Pulmonary artery endothelial cell (primary cell): ENCODE data around the gene TMEM183A. TPM values are rescaled to one million over a fixed set of nuclear protein-coding genes. Genes with fewer than 3 reads are reported as not detected.

Source experiments
- DNase-seq: peaks from one replicate; pipeline ENCODE4 v3.0.0-alpha.2; 2011; ENCODE audit warnings: low read depth, low spot score
- total RNA-seq: library from RNA; depleted of rRNA; stranded (reverse); fragments of >200 nt; gene quantifications from 2 replicates; pipeline ENCODE4 v1.2.3, GENCODE V29; 2014

Gene TMEM183A
- total RNA-seq, 1 donor from 2014 or later = 97.8 TPM

GRCh38 chr1:203045821-203046594 is 38.8 kb downstream of the TMEM183A start:
- DNase-seq = no peak

GRCh38 chr1:203046984-203047630 is 39.9 kb downstream of the TMEM183A start:
- DNase-seq = no peak

GRCh38 chr1:203048086-203048485 is 40.9 kb downstream of the TMEM183A start:
- no peak for DNase-seq

DNA sequence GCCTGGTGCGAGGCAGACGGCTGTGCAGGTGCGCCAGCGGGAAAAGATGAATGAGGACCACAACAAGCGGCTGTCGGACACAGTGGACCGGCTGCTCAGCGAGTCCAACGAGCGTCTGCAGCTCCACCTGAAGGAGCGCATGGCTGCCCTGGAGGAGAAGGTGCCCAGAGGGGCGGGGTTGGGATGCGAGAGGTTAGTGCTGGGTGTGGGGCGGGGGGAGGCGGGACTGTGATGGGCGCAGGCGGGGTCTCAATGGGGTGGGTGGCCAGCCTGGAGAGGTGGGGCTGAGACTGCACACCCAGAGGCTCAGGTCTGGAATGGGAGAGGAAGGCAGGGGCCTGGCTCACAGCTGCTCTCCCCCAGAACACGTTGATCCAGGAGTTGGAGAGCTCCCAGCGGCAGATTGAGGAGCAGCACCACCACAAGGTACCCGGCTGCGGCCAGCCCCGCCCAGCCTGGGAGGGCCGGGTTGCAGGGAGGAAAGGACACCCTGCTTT is 41.4 kb downstream of the TMEM183A start:
- DNase-seq = no peak

DNA sequence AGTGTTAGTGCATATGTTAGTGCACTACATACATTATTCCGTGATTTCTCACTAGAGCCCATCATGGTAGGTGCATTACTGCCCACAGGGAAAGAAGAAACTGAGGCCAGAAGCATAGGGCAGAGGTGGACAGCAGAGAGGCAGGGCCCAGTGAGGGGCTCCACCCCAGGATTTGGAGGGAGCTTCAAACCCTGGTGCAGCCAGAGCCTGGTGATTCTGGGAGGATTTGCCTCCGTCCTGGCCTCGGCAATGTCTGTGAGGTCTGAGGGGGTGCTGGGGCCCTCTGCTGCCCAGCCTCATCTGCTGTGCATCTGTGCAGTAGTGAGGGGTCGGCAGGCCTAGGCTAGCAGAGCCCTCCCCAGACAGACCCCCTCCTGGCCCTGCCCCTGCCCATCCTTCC is 41.9 kb downstream of the TMEM183A start:
- DNase-seq = no peak

GRCh38 chr1:203049576-203050180 is 42.5 kb downstream of the TMEM183A start:
- no peak for DNase-seq

DNA sequence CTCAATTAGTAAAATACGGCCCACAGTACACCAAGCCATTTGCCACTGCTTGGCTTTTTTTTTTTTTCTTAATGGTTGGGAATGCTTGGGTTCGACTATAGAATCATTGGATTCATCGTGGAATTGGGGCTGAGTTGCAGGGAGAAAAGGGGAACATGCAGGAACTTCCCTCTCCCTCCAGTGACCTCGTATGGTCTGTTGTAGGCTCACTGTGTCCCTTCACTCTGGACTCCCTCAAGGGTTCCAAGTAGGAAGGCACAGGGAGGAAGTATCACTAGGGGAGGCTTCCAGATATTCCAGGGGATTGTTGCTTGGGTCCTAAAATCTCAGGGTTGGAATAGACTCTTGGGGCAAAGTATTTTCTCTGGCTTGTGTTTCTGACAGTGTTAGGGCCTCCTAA is 43.7 kb downstream of the TMEM183A start:
- DNase-seq = no peak

DNA sequence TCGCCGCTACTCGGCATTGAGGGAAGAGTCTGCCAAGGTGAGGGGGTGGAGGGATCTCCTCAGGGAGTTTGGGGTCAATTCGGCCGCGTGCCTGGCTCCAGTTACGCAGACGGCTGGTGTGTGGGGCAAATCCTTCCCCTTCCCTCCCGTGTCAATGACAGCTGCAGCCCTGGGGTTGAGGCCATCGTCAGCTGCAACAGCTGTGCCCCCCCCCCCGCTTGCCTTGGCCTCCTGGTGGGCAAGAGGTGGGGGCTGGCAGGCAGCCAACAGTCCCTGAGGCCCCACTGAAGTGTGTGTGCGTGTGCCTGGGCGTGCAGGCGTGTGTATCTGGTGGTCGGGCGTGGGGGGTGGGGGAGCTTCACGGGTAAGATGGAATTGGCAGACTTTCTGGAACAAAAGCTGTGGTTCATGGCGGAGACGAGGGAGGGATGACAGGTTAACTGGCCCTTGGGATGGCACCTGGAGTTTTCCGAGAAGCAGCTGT is 44.7 kb downstream of the TMEM183A start:
- DNase-seq = no peak

DNA sequence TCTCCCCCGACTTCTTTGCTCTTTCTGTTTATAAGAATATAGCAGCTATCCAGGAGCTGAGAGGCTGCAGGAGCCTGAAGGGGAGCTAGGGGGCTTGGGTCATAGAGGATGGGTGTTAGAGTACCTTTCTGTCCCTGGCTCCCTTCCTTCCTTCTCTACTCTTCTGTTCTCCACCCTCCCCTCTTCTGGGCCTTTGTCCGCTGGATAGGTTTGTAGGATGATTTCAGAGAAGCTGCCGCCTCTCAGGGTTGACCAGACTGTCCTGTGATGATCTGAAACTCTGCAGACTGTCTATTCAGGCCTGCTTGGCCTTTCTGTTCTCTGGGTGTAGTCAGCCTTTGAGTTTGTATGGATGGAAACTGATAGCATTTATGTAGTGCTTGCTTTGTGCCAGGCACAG is 45.4 kb downstream of the TMEM183A start:
- no peak for DNase-seq

- no peak for DNase-seq
These were observed 47.0 kb downstream of the TMEM183A start for GRCh38 chr1:203054184-203054583.

DNA sequence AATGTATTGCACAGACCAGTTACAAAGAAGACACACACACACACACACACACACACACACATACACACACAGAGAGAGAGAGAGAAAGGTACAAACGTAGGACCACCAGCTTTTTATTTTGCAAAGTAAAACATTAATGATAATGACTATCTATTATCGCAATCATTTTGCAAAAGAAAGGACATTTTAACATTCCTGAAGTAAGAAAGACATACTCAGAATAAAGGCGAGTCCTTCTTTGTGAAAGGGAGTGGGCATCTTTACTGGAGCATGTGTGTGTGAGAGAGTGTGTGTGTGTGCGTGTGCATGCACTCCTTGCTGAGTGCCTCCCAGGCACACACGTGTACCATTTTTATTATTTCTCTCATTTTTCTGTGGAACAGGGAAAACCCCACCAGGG is 47.5 kb downstream of the TMEM183A start:
- DNase-seq = no peak

DNA sequence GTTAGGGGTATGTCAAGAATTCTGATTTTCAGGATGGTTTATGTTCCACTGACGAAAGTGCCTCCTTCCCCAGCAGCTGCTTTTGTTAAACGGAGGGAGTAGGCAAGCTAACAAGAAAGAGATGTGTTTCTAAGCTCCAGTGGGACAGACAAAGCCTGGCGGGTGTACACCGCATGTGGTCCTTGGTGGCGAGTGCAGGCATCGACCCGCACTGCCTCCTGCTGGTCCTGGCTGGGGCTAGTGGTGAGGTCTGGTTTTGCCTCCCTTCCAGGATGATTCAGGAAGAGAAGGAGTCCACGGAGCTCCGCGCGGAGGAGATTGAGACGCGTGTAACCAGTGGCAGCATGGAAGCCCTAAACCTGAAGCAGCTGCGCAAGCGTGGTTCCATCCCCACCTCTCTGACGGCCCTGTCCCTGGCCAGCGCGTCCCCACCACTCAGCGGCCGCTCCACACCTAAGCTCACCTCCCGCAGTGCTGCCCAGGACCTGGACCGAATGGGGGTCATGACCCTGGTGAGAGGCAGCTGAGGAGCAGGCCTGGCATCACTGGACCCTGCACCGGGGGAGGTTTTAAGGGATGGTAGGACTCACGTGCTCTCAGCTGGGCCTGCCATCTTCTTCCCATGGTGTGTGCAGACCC is 48.1 kb downstream of the TMEM183A start:
- DNase-seq = no peak

- no peak for DNase-seq
These were observed 48.8 kb downstream of the TMEM183A start for GRCh38 chr1:203056012-203056411.

DNA sequence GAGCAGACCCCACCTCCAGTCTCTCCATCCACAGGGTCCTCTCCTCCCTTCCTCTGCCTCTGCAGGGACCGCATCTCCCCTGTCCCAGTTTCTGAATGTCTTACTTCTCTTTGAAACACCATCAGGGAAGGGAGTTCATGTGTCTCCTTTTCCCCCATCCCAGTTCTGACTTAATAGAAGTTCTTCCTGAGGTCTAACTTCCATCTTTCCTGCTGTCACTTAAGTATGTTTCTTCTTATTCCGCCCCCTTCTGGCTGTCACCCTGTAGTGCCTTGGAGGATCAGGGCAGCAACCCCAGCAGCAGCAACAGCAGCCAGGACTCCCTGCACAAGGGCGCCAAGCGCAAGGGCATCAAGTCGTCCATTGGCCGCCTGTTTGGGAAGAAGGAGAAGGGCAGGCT is 49.3 kb downstream of the TMEM183A start:
- DNase-seq = no peak

GRCh38 chr1:203057911-203058675 is 50.9 kb downstream of the TMEM183A start:
- no peak for DNase-seq

DNA sequence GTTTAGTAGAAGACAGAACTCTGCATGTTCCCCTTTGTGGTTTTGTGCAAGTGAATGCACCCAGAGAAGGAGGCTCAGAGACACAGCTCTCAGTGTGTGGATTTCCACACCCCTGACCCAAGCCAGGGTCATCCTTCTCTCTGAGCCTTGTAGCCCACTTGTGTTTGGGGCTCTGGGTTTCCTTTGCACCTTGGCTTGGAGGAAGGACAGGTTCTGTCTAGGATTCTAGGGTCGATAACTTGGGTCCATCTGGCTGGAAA is 51.4 kb downstream of the TMEM183A start:
- no peak for DNase-seq

GRCh38 chr1:203059485-203059884 is 52.3 kb downstream of the TMEM183A start:
- no peak for DNase-seq

- no peak for DNase-seq
These were observed 52.9 kb downstream of the TMEM183A start for GRCh38 chr1:203060115-203060514.

- no peak for DNase-seq
These were observed 56.1 kb downstream of the TMEM183A start for GRCh38 chr1:203063287-203063686.

DNA sequence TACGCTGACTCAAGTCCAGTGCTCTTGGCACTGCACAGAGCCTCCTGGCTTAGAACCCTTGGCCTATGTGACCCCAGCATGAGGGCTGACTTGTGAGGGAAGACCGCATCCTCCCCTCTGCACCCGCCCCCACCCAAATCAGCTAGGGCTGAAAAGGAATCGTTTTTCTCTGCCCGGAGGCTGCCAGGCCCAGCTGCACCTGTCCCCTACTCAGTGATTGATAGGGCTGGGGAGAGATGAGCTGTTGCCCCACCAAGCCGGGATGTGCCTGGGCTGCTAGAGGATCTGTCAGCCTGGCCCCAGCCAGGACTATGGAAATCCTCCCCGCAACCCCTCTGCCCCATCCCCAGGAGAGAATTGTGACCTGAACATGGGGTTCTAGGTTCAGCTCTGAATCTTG is 58.0 kb downstream of the TMEM183A start:
- DNase-seq = no peak

DNA sequence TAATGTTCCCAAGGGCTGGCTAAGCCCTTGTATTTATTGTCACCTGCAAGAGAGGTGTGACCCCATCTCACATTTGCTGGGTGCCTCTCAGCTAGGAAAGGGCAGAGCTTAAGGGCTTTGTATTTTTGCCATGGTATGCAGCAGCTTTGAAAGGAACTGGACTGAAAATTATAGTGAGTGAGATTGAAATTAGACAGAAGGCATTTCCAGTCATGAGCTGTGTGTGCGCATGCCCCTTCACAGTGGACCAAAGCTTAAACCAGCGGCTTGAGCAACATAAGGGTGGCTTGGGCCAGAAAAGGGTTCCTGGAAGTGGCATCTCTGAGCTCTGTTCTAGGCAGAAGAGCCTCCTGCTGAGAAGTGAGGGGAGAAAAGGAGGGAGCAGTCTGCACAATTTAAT is 58.8 kb downstream of the TMEM183A start:
- DNase-seq = no peak
